Esophagus muscularis mucosa (tissue), 4 donors: ENCODE results near the gene C16orf78. TPM values are rescaled to one million over a fixed set of nuclear protein-coding genes. Genes with fewer than 3 reads are reported as not detected.

ENCODE experiments used
- DNase-seq: peaks from one replicate; pipeline ENCODE4 v3.0.0-alpha.2; 2017; ENCODE audit errors: extremely low spot score
- H3K27ac ChIP-seq, 4 donors: fragments of 200-600 bp; sonication (generic); replicated peaks in 1 of 4; 1 replicate in 3 of 4; 2 replicates in 1 of 4; pipeline ENCODE4 v1.5.1; 2016 to 2019; ENCODE audit warnings: mild to moderate bottlenecking in 1 of 4
- H3K27me3 ChIP-seq, 4 donors: fragments of 200-600 bp; sonication (generic); one replicate each; pipeline versions ENCODE4 v1.5.1 to v1.6.0; 2016 to 2019
- H3K36me3 ChIP-seq, 4 donors: fragments of 200-600 bp; sonication (generic); one replicate each; pipeline ENCODE4 v1.5.1; 2016 to 2019
- H3K4me1 ChIP-seq, 4 donors: fragments of 200-600 bp; sonication (generic); one replicate each; pipeline ENCODE4 v1.5.1; 2016 to 2019
- H3K4me3 ChIP-seq, 4 donors: fragments of 200-600 bp; sonication (generic); 1 replicate in 2 of 4; 2 replicates in 2 of 4; pipeline ENCODE4 v1.5.1; 2016 to 2019; ENCODE audit warnings: mild to moderate bottlenecking in 4 of 4, moderate library complexity in 1 of 4
- H3K9me3 ChIP-seq, 4 donors: fragments of 200-600 bp; sonication (generic); 1 replicate in 3 of 4; 2 replicates in 1 of 4; pipeline ENCODE4 v1.5.1; 2016 to 2019
- CTCF ChIP-seq, 3 experiments: fragments of 200-600 bp in 2 of 3; fragments of 450-650 bp in 1 of 3; sonication (generic) in 2 of 3; IDR thresholded peaks; one replicate each; pipeline ENCODE4 v1.5.1; 2017 to 2019; ENCODE audit warnings: antibody characterized with exemption in 3 of 3, mild to moderate bottlenecking in 2 of 3, moderate library complexity in 1 of 3
- EP300 ChIP-seq: sonication (generic); formaldehyde crosslinking; IDR thresholded peaks from one replicate; pipeline ENCODE4 v1.6.1; 2017; ENCODE audit warnings: antibody characterized with exemption
- POLR2A ChIP-seq: fragments of 450-650 bp; IDR thresholded peaks from one replicate; pipeline ENCODE4 v1.6.1; 2017; ENCODE audit warnings: antibody characterized with exemption, moderate library complexity, mild to moderate bottlenecking, low read depth
- POLR2AphosphoS5 ChIP-seq, 2 donors: sonication (generic); formaldehyde crosslinking; IDR thresholded peaks; one replicate each; pipeline ENCODE4 v1.6.1; 2017; ENCODE audit warnings: antibody characterized with exemption in 2 of 2
- WGBS: methylation state at CpG from one replicate; pipeline ENCODE4 v1.1.5; 2018; 5-methylcytosine and 5-hydroxymethylcytosine counted together
- intact Hi-C: fragments of 100-400 bp; cut with DNase I; formaldehyde crosslinking; loops from one replicate; pipeline ENCODE4 v1.15.1; 2023
- total RNA-seq, 4 donors: library from RNA; depleted of rRNA; stranded (reverse); fragments of >200 nt; gene quantifications; one replicate each; pipeline versions ENCODE4 v1.1.0 to v1.2.1, GENCODE V29; 2016

The C16orf78 gene
- total RNA-seq, 4 donors from 2014 or later: not detected

- no peak overlapping the region for H3K4me3 ChIP-seq
- 64% methylated on average over 5 of the region's 5 CpGs for WGBS
- H3K27ac ChIP-seq: no peak overlapping the region
- DNase-seq: no peak
- no peaks in the 10 kb centered on the region for H3K36me3 ChIP-seq
- TF ChIP-seq CTCF (IDR thresholded peaks at IDR 0.05) (no peak), POLR2A (no peak), EP300 (no peak), POLR2AphosphoS5 (IDR thresholded peaks at IDR 0.05) (no peak)
- peaks cover 8 to 14% (median 9%) of the 10 kb centered on the region in 4 donors for H3K4me1 ChIP-seq
- intact Hi-C loops: no loop called here
- H3K27me3 ChIP-seq: peaks cover 0 to 20% (median 0%) of the 10 kb centered on the region in 4 donors
- H3K9me3 ChIP-seq: no peaks in the 10 kb centered on the region
Observed at GRCh38 chr16:49442805-49443204, 69.2 kb downstream of the C16orf78 start.

- TF ChIP-seq POLR2A: no peak
- TF ChIP-seq CTCF (IDR thresholded peaks at IDR 0.05): no peak
- TF ChIP-seq POLR2AphosphoS5 (IDR thresholded peaks at IDR 0.05): no peak
- no peak for TF ChIP-seq EP300
- intact Hi-C loops: no loop called here
- WGBS: 76% methylated on average over 9 of the region's 9 CpGs
- Histone ChIP-seq H3K27me3 (peaks cover 0 to 20% (median 0%) of the 10 kb centered on the region in 4 donors), H3K4me1 (peaks cover 8 to 14% (median 9%) of the 10 kb centered on the region in 4 donors), H3K27ac (no peak overlapping the region), H3K4me3 (no peak overlapping the region), H3K36me3 (no peaks in the 10 kb centered on the region), H3K9me3 (no peaks in the 10 kb centered on the region)
- no peak for DNase-seq
Observed at GRCh38 chr16:49443576-49443975, 70.0 kb downstream of the C16orf78 start.

GRCh38 chr16:49446805-49447204 lies 73.2 kb downstream of the C16orf78 start:
- TF ChIP-seq POLR2A (no peak), POLR2AphosphoS5 (IDR thresholded peaks at IDR 0.05) (no peak), EP300 (no peak), CTCF (IDR thresholded peaks at IDR 0.05) (no peak)
- H3K9me3 ChIP-seq: no peaks in the 10 kb centered on the region
- no peaks in the 10 kb centered on the region for H3K4me1 ChIP-seq
- 93% methylated on average over 2 of the region's 2 CpGs for WGBS
- H3K27me3 ChIP-seq: peaks cover 0 to 13% (median 0%) of the 10 kb centered on the region in 4 donors
- intact Hi-C loops: no loop called here
- DNase-seq: no peak
- no peak overlapping the region for H3K27ac ChIP-seq
- no peak overlapping the region for H3K4me3 ChIP-seq
- H3K36me3 ChIP-seq: no peaks in the 10 kb centered on the region

Other genes starting within 250 kb of the C16orf78 start
- 1 to 10 TPM in 1 of 4 donors, under 1 TPM in 2, not detected in 1; 0.32 to 1.4 (median 0.83) TPM for gene CBLN1, start 92.0 kb upstream of the C16orf78 start, total RNA-seq